Measurements from ENCODE around the gene HDAC6.

The HDAC6 gene

GRCh38 chrX:48801280-48802088 is at the start of gene HDAC6 (continued):
- TF ChIP-seq ATF2 (tag by site-specific recombination; IDR thresholded peaks at IDR 0.05; ENCODE audit: low read depth) (peak; percentile 88), ZNF518A (tag by site-specific recombination; conservative IDR thresholded peaks at IDR 0.05; ENCODE audit: low read depth) (0 out of 2 replicates have a peak, but pooled peaks have one; percentile 19), ZNF76 (tag by site-specific recombination; IDR thresholded peaks at IDR 0.05; ENCODE audit: borderline replicate concordance, low read depth) (peak; percentile 89), PATZ1 (tag by site-specific recombination; IDR thresholded peaks at IDR 0.05) (peak; percentile 69), ZNF558 (tag by site-specific recombination; IDR thresholded peaks at IDR 0.05) (no peak; the same call in 1 of the 2 replicates), TRIM28 (IDR thresholded peaks at IDR 0.05; ENCODE audit: borderline replicate concordance, low read length) (peak; percentile 28; the same call in 1 of the 2 replicates), ZNF169 (tag by site-specific recombination; IDR thresholded peaks at IDR 0.05) (no peak), ZNF280C (tag by site-specific recombination; IDR thresholded peaks at IDR 0.05) (no peak), ZBTB1 (tag by site-specific recombination; IDR thresholded peaks at IDR 0.05) (no peak), ZNF513 (tag by site-specific recombination; IDR thresholded peaks at IDR 0.05) (no peak), KLF8 (tag by site-specific recombination; IDR thresholded peaks at IDR 0.05) (peak; percentile 94), ZBTB10 (tag by site-specific recombination; IDR thresholded peaks at IDR 0.05) (no peak), ZNF274 (IDR thresholded peaks at IDR 0.05; ENCODE audit: low read length) (no peak), ZNF274 (tag by site-specific recombination; IDR thresholded peaks at IDR 0.05; ENCODE audit: borderline replicate concordance) (no peak), ZEB2 (tag by site-specific recombination; IDR thresholded peaks at IDR 0.05) (peak; percentile 79), ZSCAN5A (tag by site-specific recombination; IDR thresholded peaks at IDR 0.05) (no peak), ZNF391 (tag by site-specific recombination; IDR thresholded peaks at IDR 0.05; ENCODE audit: borderline replicate concordance, low read depth) (peak; percentile 83; the same call in 1 of the 2 replicates), ZNF610 (tag by site-specific recombination; IDR thresholded peaks at IDR 0.05; ENCODE audit: borderline replicate concordance) (no peak), GLIS1 (tag by site-specific recombination; IDR thresholded peaks at IDR 0.05) (no peak), ZNF473 (tag by site-specific recombination; IDR thresholded peaks at IDR 0.05) (no peak), ZNF132 (tag by site-specific recombination; IDR thresholded peaks at IDR 0.05; ENCODE audit: borderline replicate concordance) (no peak)

Data from HEK293 (cell line).